Measurements from ENCODE around the gene INTS15. TPM values are rescaled to one million over a fixed set of nuclear protein-coding genes. Genes with fewer than 3 reads are reported as not detected.
A peak's percentile ranks its signal among the peaks of the same experiment; 100 is the strongest.

INTS15 gene
- total and polyA plus RNA-seq, 9 of the 15 experiments (the other 6 are each of a cell fraction or from before 2014, with no cell fraction given): 0.52 to 28.9 (median 11.6) TPM

DNA sequence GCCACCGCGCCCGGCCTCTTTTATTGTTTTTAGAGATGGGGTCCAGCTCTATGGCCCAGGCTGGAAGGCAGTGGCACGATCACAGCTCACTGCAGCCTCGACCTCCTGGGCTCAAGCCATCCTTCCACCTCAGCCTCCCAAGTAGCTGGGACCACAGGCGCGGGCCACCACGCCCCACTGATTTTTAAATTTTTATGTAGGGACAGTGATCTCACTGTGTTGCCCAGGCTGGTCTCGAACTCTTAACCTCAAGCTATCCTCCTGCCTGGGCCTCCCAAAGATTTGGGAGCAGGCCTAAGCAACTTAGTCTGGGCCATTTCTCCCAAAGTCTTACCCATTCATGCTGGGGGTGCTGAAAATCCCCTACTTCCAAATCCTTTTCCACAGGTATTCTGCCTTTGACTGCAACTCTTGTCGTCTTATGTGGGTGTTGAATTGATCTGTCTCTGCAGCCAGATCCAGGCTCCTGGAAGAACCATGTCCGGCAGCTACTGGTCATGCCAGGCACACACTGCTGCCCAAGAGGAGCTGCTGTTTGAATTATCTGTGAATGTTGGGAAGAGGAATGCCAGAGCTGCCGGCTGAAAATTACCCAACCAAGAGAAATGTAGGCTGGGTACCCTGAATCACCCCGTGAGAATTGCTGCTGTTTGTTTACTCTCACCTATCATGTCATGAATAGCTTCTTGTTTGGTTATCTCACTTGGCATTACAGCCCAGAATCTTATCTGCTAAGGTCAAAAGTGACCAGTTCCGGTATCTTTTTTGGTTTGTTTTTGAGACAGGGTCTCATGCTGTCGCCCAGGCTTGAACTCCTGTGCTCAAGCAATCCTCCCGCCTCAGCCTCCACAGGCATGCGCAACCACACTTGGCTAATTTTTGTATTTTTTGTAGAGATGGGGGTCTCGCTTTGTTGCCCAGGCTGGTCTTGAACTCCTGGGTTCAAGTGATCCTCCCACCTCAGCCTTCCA lies 11.4 kb upstream of the INTS15 start (continued):
- TF ChIP-seq ZNF121 (CRISPR knock-in tag; conservative IDR thresholded peaks at IDR 0.05) (peak; percentile 70), ADNP (tag; IDR thresholded peaks at IDR 0.05) (0 out of 2 replicates have a peak, but pooled peaks have one; percentile 49), NR2C2 (CRISPR knock-in tag; IDR thresholded peaks at IDR 0.05) (no peak), NR2C2 (tag; IDR thresholded peaks at IDR 0.05) (peak; percentile 34; the same call in 1 of the 2 replicates), CBFA2T3 (IDR thresholded peaks at IDR 0.05) (peak; percentile 62), ZNF717 (CRISPR knock-in tag; IDR thresholded peaks at IDR 0.05) (no peak), ZZZ3 (IDR thresholded peaks at IDR 0.05) (no peak), ZNF79 (CRISPR knock-in tag; IDR thresholded peaks at IDR 0.05; ENCODE audit: low read depth) (no peak), TAL1 (IDR thresholded peaks at IDR 0.05) (peak; percentile 13; the same call in 1 of the 2 replicates)

DNA sequence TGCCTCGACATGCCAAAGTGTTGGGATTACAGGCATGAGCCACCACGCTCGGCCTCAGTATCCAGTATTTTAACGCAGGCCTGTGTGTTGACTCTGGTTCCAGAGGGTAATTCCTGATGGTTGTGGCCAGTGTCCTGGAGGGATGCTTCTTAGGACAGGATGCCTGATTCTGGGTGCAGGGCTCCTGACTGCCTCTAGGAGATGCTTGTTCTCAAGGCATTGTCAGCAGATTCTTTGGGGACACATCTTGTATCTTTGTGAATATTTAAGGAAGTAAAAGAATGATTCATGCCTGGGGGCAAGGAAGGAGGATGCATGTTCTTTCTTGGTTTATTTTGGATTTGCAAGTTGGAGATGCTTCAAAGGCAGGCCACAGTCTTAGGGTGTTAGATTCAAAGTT lies 10.4 kb upstream of the INTS15 start:
- H3K9ac ChIP-seq (ENCODE audit: insufficient read depth in 1 of 2, low read depth in 2 of 2, low read length in 2 of 2): no peak overlapping the region; a peak in 1 of 4 replicates
- no peak overlapping the region for H2AFZ ChIP-seq (ENCODE audit: low read depth, low read length)
- in situ Hi-C loops (cut with MboI) (no loop called here), intact Hi-C loops (cut with micrococcal nuclease) (no loop called here)
- H4K20me1 ChIP-seq (replicated peaks; ENCODE audit: control insufficient read depth, insufficient read depth, low read length): no peaks in the 10 kb centered on the region
- DNase-seq (ENCODE audit: extremely low read depth in 1 of 4, low spot score in 3 of 4) (peak in 1 of 4 experiments; percentile 30), FAIRE-seq (peak; percentile 63), ATAC-seq (no peak)
- no peaks in the 10 kb centered on the region for H3K9me3 ChIP-seq (replicated peaks; ENCODE audit: control insufficient read depth, insufficient read depth, low read depth, low read length)
- POLR2A ChIA-PET: no interaction called here
- peaks cover 13 to 20% of the 10 kb centered on the region in 2 experiments for H3K4me1 ChIP-seq (replicated peaks in 1 of 2; ENCODE audit: control insufficient read depth in 2 of 2, insufficient read depth in 2 of 2, low read length in 2 of 2)
- no TSS peak for BruUV-seq (replicated peaks)
- H3K4me2 ChIP-seq (ENCODE audit: insufficient read depth, low read length): no peak overlapping the region
- H3K79me2 ChIP-seq (ENCODE audit: control insufficient read depth, insufficient read depth, low read length): peaks cover 20% of the 10 kb centered on the region
- no peak overlapping the region for H3K27ac ChIP-seq (ENCODE audit: extremely low read depth, low read depth, low read length)
- H3K9me1 ChIP-seq (ENCODE audit: control insufficient read depth, insufficient read depth, low read length): no peaks in the 10 kb centered on the region
- CTCF ChIA-PET (ENCODE audit: low intra/inter-chr PET ratio): no interaction called here
- H3K27me3 ChIP-seq (ENCODE audit: control insufficient read depth in 2 of 2, insufficient read depth in 2 of 2, low read length in 2 of 2): no peaks in the 10 kb centered on the region
- WGBS (ENCODE audit: insufficient coverage, low coverage, missing lambda C conversion rate): 95% methylated on average over 4 of the region's 4 CpGs
- no peak overlapping the region for H3K4me3 ChIP-seq
- peaks cover 51% of the 10 kb centered on the region; the same call in 2 of the 3 replicates for H3K36me3 ChIP-seq (ENCODE audit: control insufficient read depth, insufficient read depth, low read length)
- TF ChIP-seq ZNF316 (IDR thresholded peaks at IDR 0.05) (peak; percentile 18; the same call in 1 of the 2 replicates), SNRNP70 (optimal IDR thresholded peaks at IDR 0.05; ENCODE audit: low read depth, low read length) (no peak), NFE2 (IDR thresholded peaks at IDR 0.05; ENCODE audit: low read depth) (0 out of 2 replicates have a peak, but pooled peaks have one; percentile 10), ZNF398 (CRISPR knock-in tag; IDR thresholded peaks at IDR 0.05) (no peak), RCOR1 (IDR thresholded peaks at IDR 0.05; ENCODE audit: borderline replicate concordance in 1 of 2, low read depth in 2 of 2, low read length in 2 of 2) (no peak), TEAD1 (CRISPR knock-in tag; IDR thresholded peaks at IDR 0.05) (no peak), HES1 (IDR thresholded peaks at IDR 0.05; ENCODE audit: low read depth) (no peak)
- TF ChIP-seq, protein P1, sequence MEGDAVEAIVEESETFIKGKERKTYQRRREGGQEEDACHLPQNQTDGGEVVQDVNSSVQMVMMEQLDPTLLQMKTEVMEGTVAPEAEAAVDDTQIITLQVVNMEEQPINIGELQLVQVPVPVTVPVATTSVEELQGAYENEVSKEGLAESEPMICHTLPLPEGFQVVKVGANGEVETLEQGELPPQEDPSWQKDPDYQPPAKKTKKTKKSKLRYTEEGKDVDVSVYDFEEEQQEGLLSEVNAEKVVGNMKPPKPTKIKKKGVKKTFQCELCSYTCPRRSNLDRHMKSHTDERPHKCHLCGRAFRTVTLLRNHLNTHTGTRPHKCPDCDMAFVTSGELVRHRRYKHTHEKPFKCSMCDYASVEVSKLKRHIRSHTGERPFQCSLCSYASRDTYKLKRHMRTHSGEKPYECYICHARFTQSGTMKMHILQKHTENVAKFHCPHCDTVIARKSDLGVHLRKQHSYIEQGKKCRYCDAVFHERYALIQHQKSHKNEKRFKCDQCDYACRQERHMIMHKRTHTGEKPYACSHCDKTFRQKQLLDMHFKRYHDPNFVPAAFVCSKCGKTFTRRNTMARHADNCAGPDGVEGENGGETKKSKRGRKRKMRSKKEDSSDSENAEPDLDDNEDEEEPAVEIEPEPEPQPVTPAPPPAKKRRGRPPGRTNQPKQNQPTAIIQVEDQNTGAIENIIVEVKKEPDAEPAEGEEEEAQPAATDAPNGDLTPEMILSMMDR (IDR thresholded peaks at IDR 0.05 in 2 of 3, conservative IDR thresholded peaks at IDR 0.05 in 1 of 3; ENCODE audit: insufficient read depth in 2 of 3, low read depth in 1 of 3, low read length in 3 of 3): peak in 2 of 3 experiments; percentile 38 to 39; a peak in 3 of 6 replicates

Data from K562 (cell line).